ENCODE measurements around the gene PCA3.

The PCA3 gene

GRCh38 chr9:76756941-76757673, 7.1 kb upstream of the PCA3 start:
- no peak for DNase-seq (ENCODE audit: low spot score)

- no peak for DNase-seq (ENCODE audit: low spot score)
Observed at GRCh38 chr9:76758476-76758875, 5.8 kb upstream of the PCA3 start.

GRCh38 chr9:76759732-76760131, 4.5 kb upstream of the PCA3 start:
- DNase-seq (ENCODE audit: low spot score), result no peak

GRCh38 chr9:76761448-76761847, 2.8 kb upstream of the PCA3 start:
- DNase-seq (ENCODE audit: low spot score), result no peak

- no peak for DNase-seq (ENCODE audit: low spot score)
Observed at GRCh38 chr9:76766126-76766525, 1.9 kb downstream of the PCA3 start.

- no peak for DNase-seq (ENCODE audit: low spot score)
Observed at GRCh38 chr9:76772686-76773445, 8.6 kb downstream of the PCA3 start.

- no peak for DNase-seq (ENCODE audit: low spot score)
Observed at GRCh38 chr9:76784881-76785280, 20.6 kb downstream of the PCA3 start.

- DNase-seq (ENCODE audit: low spot score), result no peak
Observed at GRCh38 chr9:76785501-76785900, 21.3 kb downstream of the PCA3 start.

GRCh38 chr9:76787677-76788076, 23.4 kb downstream of the PCA3 start:
- DNase-seq (ENCODE audit: low spot score), result no peak

- DNase-seq (ENCODE audit: low spot score), result no peak
Observed at GRCh38 chr9:76789840-76790239, 25.6 kb downstream of the PCA3 start.

GRCh38 chr9:76793784-76794431, 29.7 kb downstream of the PCA3 start:
- DNase-seq (ENCODE audit: low spot score), result no peak

- DNase-seq (ENCODE audit: low spot score), result no peak
Observed at GRCh38 chr9:76796296-76796695, 32.1 kb downstream of the PCA3 start.

GRCh38 chr9:76798527-76798926, 34.3 kb downstream of the PCA3 start:
- DNase-seq (ENCODE audit: low spot score), result no peak

- no peak for DNase-seq (ENCODE audit: low spot score)
Observed at GRCh38 chr9:76799473-76799872, 35.2 kb downstream of the PCA3 start.

GRCh38 chr9:76800901-76801300, 36.7 kb downstream of the PCA3 start:
- DNase-seq (ENCODE audit: low spot score), result no peak

- DNase-seq (ENCODE audit: low spot score), result no peak
Observed at GRCh38 chr9:76803083-76803482, 38.8 kb downstream of the PCA3 start.

- no peak for DNase-seq (ENCODE audit: low spot score)
Observed at GRCh38 chr9:76803762-76804161, 39.5 kb downstream of the PCA3 start.

GRCh38 chr9:76808636-76809035, 44.4 kb downstream of the PCA3 start:
- no peak for DNase-seq (ENCODE audit: low spot score)

- DNase-seq (ENCODE audit: low spot score), result peak; percentile 53
Observed at GRCh38 chr9:76810377-76810957, 46.2 kb downstream of the PCA3 start.

GRCh38 chr9:76812591-76812990, 48.4 kb downstream of the PCA3 start:
- no peak for DNase-seq (ENCODE audit: low spot score)

GRCh38 chr9:76817489-76817888, 53.3 kb downstream of the PCA3 start:
- DNase-seq (ENCODE audit: low spot score), result no peak

- DNase-seq (ENCODE audit: low spot score), result no peak
Observed at GRCh38 chr9:76818271-76818670, 54.0 kb downstream of the PCA3 start.

GRCh38 chr9:76820431-76820830, 56.2 kb downstream of the PCA3 start:
- DNase-seq (ENCODE audit: low spot score), result no peak
